HG02885 (cell line): ENCODE results near the gene RASA3.

Source experiments
- ATAC-seq: cut with Tn5 transposase; IDR thresholded peaks from one replicate; pipeline ENCODE4 v1.9.1; 2021; ENCODE audit warnings: mild to moderate bottlenecking; ENCODE audit not compliant: unreplicated experiment, poor library complexity

RASA3 gene

GRCh38 chr13:113964251-113964995, 168.0 kb downstream of the RASA3 start:
- no peak for ATAC-seq

- ATAC-seq = no peak
Observed at GRCh38 chr13:113963376-113963775, 169.0 kb downstream of the RASA3 start.

- no peak for ATAC-seq
Observed at GRCh38 chr13:113962975-113963374, 169.4 kb downstream of the RASA3 start.

GRCh38 chr13:113962386-113962785, 170.0 kb downstream of the RASA3 start:
- ATAC-seq = no peak

GRCh38 chr13:113960276-113960948, 172.0 kb downstream of the RASA3 start:
- ATAC-seq = no peak

- ATAC-seq = no peak
Observed at GRCh38 chr13:113959198-113959597, 173.2 kb downstream of the RASA3 start.

- no peak for ATAC-seq
Observed at GRCh38 chr13:113958373-113958772, 174.1 kb downstream of the RASA3 start.

- no peak for ATAC-seq
Observed at GRCh38 chr13:113956571-113956970, 175.9 kb downstream of the RASA3 start.

GRCh38 chr13:113955691-113956090, 176.7 kb downstream of the RASA3 start:
- no peak for ATAC-seq

GRCh38 chr13:113955235-113955634, 177.2 kb downstream of the RASA3 start:
- ATAC-seq = no peak

GRCh38 chr13:113954046-113954835, 178.2 kb downstream of the RASA3 start:
- no peak for ATAC-seq

- no peak for ATAC-seq
Observed at GRCh38 chr13:113953561-113953960, 178.9 kb downstream of the RASA3 start.

GRCh38 chr13:113952983-113953520, 179.4 kb downstream of the RASA3 start:
- ATAC-seq = no peak

GRCh38 chr13:113952151-113952982, 180.1 kb downstream of the RASA3 start:
- ATAC-seq = no peak

- peak; percentile 80 for ATAC-seq
Observed at GRCh38 chr13:113951246-113951999, 181.0 kb downstream of the RASA3 start.

- peak; percentile 19 for ATAC-seq
Observed at GRCh38 chr13:113950451-113951245, 181.8 kb downstream of the RASA3 start.

GRCh38 chr13:113949546-113949945, 182.9 kb downstream of the RASA3 start:
- no peak for ATAC-seq

GRCh38 chr13:113948034-113948742, 184.2 kb downstream of the RASA3 start:
- no peak for ATAC-seq
